ENCODE results near the gene CDX1. TPM values are rescaled to one million over a fixed set of nuclear protein-coding genes. Genes with fewer than 3 reads are reported as not detected.

Gene CDX1
- total RNA-seq, 2 experiments from 2014 or later: not detected

- Histone ChIP-seq H3K9me3 (ENCODE audit: control insufficient read depth in 1 of 2, insufficient read depth in 1 of 2, low read length in 2 of 2) (no peaks in the 10 kb centered on the region), H3K36me3 (ENCODE audit: insufficient read depth, low read length) (no peaks in the 10 kb centered on the region), H3K4me1 (ENCODE audit: insufficient read depth, low read length) (peaks cover 4% of the 10 kb centered on the region), H3K27me3 (ENCODE audit: control insufficient read depth in 1 of 2, insufficient read depth in 2 of 2, low read length in 2 of 2) (no peaks in the 10 kb centered on the region), H3K4me3 (ENCODE audit: low read length) (no peak overlapping the region), H3K27ac (ENCODE audit: low read depth in 1 of 2, low read length in 2 of 2) (no peak overlapping the region)
- ATAC-seq (ENCODE audit: poor library complexity) (no peak), DNase-seq (no peak)
- no peaks in the 10 kb centered on the region for H3K9me3 Mint-ChIP-seq
- TF ChIP-seq, protein P1, sequence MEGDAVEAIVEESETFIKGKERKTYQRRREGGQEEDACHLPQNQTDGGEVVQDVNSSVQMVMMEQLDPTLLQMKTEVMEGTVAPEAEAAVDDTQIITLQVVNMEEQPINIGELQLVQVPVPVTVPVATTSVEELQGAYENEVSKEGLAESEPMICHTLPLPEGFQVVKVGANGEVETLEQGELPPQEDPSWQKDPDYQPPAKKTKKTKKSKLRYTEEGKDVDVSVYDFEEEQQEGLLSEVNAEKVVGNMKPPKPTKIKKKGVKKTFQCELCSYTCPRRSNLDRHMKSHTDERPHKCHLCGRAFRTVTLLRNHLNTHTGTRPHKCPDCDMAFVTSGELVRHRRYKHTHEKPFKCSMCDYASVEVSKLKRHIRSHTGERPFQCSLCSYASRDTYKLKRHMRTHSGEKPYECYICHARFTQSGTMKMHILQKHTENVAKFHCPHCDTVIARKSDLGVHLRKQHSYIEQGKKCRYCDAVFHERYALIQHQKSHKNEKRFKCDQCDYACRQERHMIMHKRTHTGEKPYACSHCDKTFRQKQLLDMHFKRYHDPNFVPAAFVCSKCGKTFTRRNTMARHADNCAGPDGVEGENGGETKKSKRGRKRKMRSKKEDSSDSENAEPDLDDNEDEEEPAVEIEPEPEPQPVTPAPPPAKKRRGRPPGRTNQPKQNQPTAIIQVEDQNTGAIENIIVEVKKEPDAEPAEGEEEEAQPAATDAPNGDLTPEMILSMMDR (IDR thresholded peaks at IDR 0.05): no peak
- ChIA-PET POLR2A (no interaction called here), CTCF (interaction anchor here (1.0 kb wide), 1 partner anchor 87 kb away, joined by 3 read pairs; no protein-coding TSS in a partner anchor)
- intact Hi-C loops (cut with DNase I, micrococcal nuclease): loop anchor here in 1 of 2 experiments (2.0 kb wide), 1 partner anchor 85 kb away; no protein-coding TSS in a partner anchor
- no peaks in the 10 kb centered on the region for H3K27me3 Mint-ChIP-seq
- no peak overlapping the region for H3K4me3 Mint-ChIP-seq
- no peaks in the 10 kb centered on the region for H3K36me3 Mint-ChIP-seq (ENCODE audit: low read depth)
- no peaks in the 10 kb centered on the region for H3K4me1 Mint-ChIP-seq (ENCODE audit: low read depth)
- H3K27ac Mint-ChIP-seq: no peak overlapping the region
Observed at GRCh38 chr5:150131461-150131860, 35.1 kb upstream of the CDX1 start.

- intact Hi-C loops (cut with DNase I, micrococcal nuclease): loop anchor here in 1 of 2 experiments (2.0 kb wide), 1 partner anchor 85 kb away; no protein-coding TSS in a partner anchor
- H3K27ac Mint-ChIP-seq: no peak overlapping the region
Observed at GRCh38 chr5:150131978-150132694, 34.4 kb upstream of the CDX1 start.

GRCh38 chr5:150132740-150133139, 33.8 kb upstream of the CDX1 start:
- H3K4me3 ChIP-seq (ENCODE audit: low read length): no peak overlapping the region
- Mint-ChIP-seq H3K27ac (no peak overlapping the region), H3K9me3 (no peaks in the 10 kb centered on the region), H3K27me3 (no peaks in the 10 kb centered on the region), H3K36me3 (ENCODE audit: low read depth) (no peaks in the 10 kb centered on the region), H3K4me1 (ENCODE audit: low read depth) (no peaks in the 10 kb centered on the region), H3K4me3 (no peak overlapping the region)
- no peaks in the 10 kb centered on the region for H3K27me3 ChIP-seq (ENCODE audit: control insufficient read depth in 1 of 2, insufficient read depth in 2 of 2, low read length in 2 of 2)
- peaks cover 4% of the 10 kb centered on the region for H3K4me1 ChIP-seq (ENCODE audit: insufficient read depth, low read length)
- DNase-seq (no peak), ATAC-seq (ENCODE audit: poor library complexity) (no peak)
- TF ChIP-seq, protein P1 (IDR thresholded peaks at IDR 0.05): no peak
- no peaks in the 10 kb centered on the region for H3K36me3 ChIP-seq (ENCODE audit: insufficient read depth, low read length)
- no peak overlapping the region for H3K27ac ChIP-seq (ENCODE audit: low read depth in 1 of 2, low read length in 2 of 2)
- intact Hi-C loops (cut with DNase I, micrococcal nuclease): no loop called here
- H3K9me3 ChIP-seq (ENCODE audit: control insufficient read depth in 1 of 2, insufficient read depth in 1 of 2, low read length in 2 of 2): no peaks in the 10 kb centered on the region
- POLR2A ChIA-PET: no interaction called here
- CTCF ChIA-PET: no interaction called here

More at GRCh38 chr5:150131978-150132694, 34.4 kb upstream of the CDX1 start:
- no peaks in the 10 kb centered on the region for H3K36me3 Mint-ChIP-seq (ENCODE audit: low read depth)
- H3K4me3 ChIP-seq (ENCODE audit: low read length): no peak overlapping the region
- no peaks in the 10 kb centered on the region for H3K9me3 Mint-ChIP-seq
- H3K27me3 Mint-ChIP-seq: no peaks in the 10 kb centered on the region
- H3K27me3 ChIP-seq (ENCODE audit: control insufficient read depth in 1 of 2, insufficient read depth in 2 of 2, low read length in 2 of 2): no peaks in the 10 kb centered on the region
- H3K36me3 ChIP-seq (ENCODE audit: insufficient read depth, low read length): no peaks in the 10 kb centered on the region
- no peak overlapping the region for H3K27ac ChIP-seq (ENCODE audit: low read depth in 1 of 2, low read length in 2 of 2)
- DNase-seq (peak in 1 of 14 experiments; percentile 13), ATAC-seq (ENCODE audit: poor library complexity) (no peak)
- TF ChIP-seq, protein P1 (IDR thresholded peaks at IDR 0.05): no peak
- peaks cover 4% of the 10 kb centered on the region for H3K4me1 ChIP-seq (ENCODE audit: insufficient read depth, low read length)
- ChIA-PET POLR2A (no interaction called here), CTCF (no interaction called here)
- H3K4me1 Mint-ChIP-seq (ENCODE audit: low read depth): no peaks in the 10 kb centered on the region
- H3K4me3 Mint-ChIP-seq: no peak overlapping the region
- no peaks in the 10 kb centered on the region for H3K9me3 ChIP-seq (ENCODE audit: control insufficient read depth in 1 of 2, insufficient read depth in 1 of 2, low read length in 2 of 2)
